ENCODE measurements around the gene SSTR5. TPM values are rescaled to one million over a fixed set of nuclear protein-coding genes. Genes with fewer than 3 reads are reported as not detected.
"Not testable (repeated sequence)": the region's sequence is repeated elsewhere in the genome, so short reads cannot be mapped to it uniquely, and the experiment has no call there.

The SSTR5 gene
- not detected in 2 replicates for total RNA-seq (ENCODE audit: low replicate concordance)

DNA sequence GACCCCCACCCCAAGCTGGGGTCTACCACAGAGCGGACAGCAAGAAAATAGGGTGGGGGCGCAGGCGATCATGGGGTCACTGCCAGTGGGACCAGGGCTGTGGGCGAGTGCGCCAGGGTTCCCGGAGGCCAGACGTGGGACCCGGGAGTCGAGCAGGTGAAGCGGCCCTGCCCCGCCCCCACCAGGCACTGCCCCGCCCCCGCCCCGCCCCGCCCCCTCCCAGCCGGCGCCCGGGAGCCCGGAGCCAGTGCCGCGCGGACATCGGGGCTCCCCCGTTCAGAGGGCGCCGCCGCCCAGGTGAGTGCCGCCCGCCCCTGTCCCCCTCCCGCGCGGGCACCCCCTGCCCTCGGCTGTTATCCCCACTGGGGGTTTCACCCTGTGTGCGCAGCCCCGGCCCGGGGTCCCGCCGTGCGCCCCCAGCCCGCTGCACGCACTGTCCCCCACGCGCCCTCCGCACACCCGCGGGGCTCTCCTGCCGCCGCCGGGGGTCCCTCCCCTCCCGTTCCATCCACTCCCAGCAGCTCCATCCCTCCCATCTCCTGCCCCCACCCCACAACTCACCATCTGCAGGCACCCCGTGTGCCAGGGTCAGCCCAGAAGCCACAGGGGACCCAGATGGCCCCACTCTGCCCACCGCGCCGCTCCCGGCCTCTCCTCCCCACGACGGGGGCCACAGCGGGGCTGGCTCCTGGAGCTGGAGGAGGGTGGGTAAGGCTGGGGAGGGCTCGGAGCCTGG, at the start of gene SSTR5:
TSS of gene SSTR5 (plus strand) at position 222 of the 736 bp plus-strand sequence. CDS start 6,122 bp downstream, outside the sequence.
- no peak within 1 kb of the TSS for H3K4me3 ChIP-seq (ENCODE audit: low read depth, low read length)
- DNase-seq (ENCODE audit: low read depth), result no peak
- TF ChIP-seq, protein P1, sequence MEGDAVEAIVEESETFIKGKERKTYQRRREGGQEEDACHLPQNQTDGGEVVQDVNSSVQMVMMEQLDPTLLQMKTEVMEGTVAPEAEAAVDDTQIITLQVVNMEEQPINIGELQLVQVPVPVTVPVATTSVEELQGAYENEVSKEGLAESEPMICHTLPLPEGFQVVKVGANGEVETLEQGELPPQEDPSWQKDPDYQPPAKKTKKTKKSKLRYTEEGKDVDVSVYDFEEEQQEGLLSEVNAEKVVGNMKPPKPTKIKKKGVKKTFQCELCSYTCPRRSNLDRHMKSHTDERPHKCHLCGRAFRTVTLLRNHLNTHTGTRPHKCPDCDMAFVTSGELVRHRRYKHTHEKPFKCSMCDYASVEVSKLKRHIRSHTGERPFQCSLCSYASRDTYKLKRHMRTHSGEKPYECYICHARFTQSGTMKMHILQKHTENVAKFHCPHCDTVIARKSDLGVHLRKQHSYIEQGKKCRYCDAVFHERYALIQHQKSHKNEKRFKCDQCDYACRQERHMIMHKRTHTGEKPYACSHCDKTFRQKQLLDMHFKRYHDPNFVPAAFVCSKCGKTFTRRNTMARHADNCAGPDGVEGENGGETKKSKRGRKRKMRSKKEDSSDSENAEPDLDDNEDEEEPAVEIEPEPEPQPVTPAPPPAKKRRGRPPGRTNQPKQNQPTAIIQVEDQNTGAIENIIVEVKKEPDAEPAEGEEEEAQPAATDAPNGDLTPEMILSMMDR (IDR thresholded peaks at IDR 0.05; ENCODE audit: insufficient read depth, low read length), result no peak

DNA sequence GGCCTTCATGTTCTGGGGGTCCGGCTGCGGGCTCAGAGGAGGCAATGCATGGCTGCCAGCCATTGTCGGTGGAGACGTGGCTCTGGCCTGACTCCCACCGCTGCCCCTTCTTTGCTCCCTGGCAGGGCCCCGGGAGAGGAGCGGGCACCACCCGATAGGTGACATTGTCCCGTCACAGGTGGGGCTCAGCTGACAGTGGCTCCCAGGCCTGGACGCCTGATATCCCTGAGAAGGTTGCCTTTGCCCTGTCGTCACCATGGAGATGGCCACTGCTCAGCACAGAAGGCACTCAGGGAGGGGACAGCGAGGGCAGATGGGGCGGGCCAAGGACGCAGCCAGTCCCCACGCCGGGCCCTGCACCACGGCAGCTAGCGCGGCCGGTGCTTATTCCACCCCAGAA, 48.4 kb upstream of the SSTR5 start:
- TF ChIP-seq, protein P1 (IDR thresholded peaks at IDR 0.05; ENCODE audit: insufficient read depth, low read length), result no peak
- no peak for DNase-seq (ENCODE audit: low read depth)
- no peak overlapping the region for H3K4me3 ChIP-seq (ENCODE audit: low read depth, low read length)

DNA sequence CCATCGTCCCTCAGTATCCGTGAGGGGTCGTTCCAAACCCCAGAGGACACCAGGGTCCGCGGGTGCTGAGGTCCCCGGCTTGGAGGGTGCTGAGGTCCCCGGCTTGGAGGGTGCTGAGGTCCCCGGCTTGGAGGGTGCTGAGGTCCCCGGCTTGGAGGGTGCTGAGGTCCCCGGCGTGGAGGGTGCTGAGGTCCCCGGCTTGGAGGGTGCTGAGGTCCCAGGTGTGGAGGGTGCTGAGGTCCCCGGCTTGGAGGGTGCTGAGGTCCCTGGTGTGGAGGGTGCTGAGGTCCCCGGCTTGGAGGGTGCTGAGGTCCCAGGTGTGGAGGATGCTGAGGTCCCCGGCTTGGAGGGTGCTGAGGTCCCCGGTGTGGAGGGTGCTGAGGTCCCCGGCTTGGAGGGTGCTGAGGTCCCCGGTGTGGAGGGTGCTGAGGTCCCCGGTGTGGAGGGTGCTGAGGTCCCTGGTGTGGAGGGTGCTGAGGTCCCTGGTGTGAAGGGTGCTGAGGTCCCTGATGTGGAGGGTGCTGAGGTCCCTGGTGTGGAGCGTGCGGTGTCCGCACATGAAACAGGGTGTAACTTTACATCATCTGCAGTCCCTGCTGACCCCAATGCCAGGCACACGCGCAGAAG, 47.3 kb upstream of the SSTR5 start:
- H3K4me3 ChIP-seq (ENCODE audit: low read depth, low read length), result not testable (repeated sequence)
- DNase-seq (ENCODE audit: low read depth), result peak; percentile 11

DNA sequence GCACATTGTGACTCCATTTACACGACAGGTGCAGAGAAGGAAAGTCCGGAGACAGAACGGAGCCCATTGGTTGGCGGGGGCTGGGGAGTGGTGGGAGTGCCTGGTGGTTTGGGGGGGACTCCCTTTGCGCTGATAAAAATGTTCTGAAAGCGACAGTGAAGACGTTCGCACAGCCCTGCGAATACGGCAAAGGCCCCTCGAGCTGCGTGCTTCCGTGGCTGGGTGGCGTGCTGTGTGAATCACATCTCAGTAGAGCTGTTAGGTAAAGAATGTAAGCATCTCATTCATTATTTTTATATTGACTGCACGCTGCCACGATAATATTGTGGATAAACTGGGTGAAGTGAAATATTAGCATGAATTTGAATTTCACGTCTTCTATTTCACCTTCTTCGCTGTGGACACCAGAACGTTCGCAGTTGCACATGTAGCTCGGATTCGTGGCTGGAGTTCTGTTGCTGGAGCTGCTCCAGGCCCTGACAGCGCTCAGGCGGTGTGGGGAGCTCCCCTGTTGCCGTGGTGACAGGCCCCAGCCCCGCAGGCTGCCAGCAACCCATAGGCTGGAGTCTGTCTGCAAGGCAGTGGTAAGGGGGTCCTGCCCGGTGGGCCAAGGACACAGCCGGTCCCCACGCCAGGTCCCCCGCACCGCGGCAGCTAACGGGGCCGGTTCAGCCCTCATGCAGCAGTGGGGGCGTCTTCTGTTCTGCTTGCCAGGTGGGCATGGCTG, 46.3 kb upstream of the SSTR5 start:
- no peak overlapping the region for H3K4me3 ChIP-seq (ENCODE audit: low read depth, low read length)
- TF ChIP-seq, protein P1 (IDR thresholded peaks at IDR 0.05; ENCODE audit: insufficient read depth, low read length), result no peak
- no peak for DNase-seq (ENCODE audit: low read depth)

DNA sequence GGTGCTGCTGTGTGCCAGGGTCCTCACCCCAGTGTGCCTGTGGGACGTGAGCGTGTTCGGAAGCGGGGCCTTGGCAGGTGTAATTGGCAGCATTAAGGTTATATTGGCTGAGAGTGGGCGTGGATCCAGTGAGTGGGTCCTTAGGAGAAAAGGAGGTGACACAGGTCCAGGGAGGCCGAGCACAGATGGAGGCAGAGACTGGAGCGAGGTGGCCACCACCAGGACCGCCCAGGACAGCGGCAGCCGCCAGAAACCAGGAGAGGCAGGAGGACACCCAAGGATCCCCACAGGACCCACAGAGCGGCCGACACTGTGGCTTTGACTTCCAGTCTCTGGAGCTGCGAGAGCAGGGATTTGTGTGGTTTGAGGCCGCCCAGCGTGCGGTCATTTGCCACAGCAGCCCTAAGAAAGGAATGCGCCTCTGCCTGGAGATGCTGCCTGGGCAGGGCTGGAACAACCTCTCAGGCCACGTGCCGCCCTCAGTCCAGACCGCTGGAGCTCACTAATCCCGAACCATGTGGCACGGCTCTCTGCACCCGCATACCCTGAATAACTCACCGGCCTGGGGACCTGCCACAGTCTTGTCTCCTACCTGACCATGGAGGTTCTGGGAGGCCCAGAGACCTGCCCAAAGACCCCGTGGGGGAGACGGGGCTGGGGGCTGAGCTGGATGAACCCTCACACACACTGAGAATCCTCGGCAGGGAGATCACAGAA, 45.6 kb upstream of the SSTR5 start:
- TF ChIP-seq, protein P1 (IDR thresholded peaks at IDR 0.05; ENCODE audit: insufficient read depth, low read length), result no peak
- H3K4me3 ChIP-seq (ENCODE audit: low read depth, low read length), result no peak overlapping the region
- DNase-seq (ENCODE audit: low read depth), result no peak

DNA sequence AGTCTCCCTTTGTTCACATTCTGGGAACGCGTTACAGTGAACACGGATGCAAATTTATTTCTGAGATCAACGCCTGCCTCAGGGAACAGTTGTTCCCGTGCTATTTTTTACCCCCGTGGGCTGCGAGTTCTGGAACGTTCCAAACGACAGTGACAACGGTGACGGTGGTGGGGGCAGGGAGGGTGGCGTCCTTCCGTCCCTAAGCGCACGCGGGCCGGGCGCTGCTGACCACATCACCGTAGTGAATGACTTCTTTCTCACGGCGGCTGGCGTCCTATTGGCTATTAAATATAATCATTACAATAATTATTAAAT, 45.1 kb upstream of the SSTR5 start:
- no peak overlapping the region for H3K4me3 ChIP-seq (ENCODE audit: low read depth, low read length)
- TF ChIP-seq, protein P1 (IDR thresholded peaks at IDR 0.05; ENCODE audit: insufficient read depth, low read length), result no peak
- no peak for DNase-seq (ENCODE audit: low read depth)

DNA sequence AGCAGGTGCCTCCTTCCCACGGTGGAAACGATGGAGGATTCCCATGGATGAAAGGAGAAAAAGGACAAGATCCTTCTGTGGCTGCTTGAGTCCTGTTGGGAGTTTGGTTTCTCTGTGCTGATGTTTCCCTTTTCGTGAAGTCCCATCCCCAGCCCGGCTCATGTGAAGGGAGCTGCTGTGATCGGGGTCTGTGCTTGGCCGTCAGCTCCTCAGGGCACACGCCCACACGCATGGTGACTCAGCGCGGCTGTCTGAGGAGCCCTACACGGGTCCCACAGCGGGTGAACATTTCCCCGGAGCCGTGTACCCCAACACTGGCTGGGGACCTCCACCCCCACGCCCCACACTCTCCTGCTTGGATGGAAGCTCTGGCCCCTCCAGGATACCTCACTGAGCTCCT, 44.5 kb upstream of the SSTR5 start:
- TF ChIP-seq, protein P1 (IDR thresholded peaks at IDR 0.05; ENCODE audit: insufficient read depth, low read length), result no peak
- no peak for DNase-seq (ENCODE audit: low read depth)

More for the DNA sequence above, 44.5 kb upstream of the SSTR5 start:
- H3K4me3 ChIP-seq (ENCODE audit: low read depth, low read length), result no peak overlapping the region

Measured in fibroblast of the aortic adventitia (primary cell).